ENCODE measurements around the gene PARM1.

The PARM1 gene

GRCh38 chr4:74942918-74943253 is 10.0 kb downstream of the PARM1 start:
- no peak for DNase-seq

- DNase-seq, result peak; percentile 90
Observed at GRCh38 chr4:74944354-74944793, 11.5 kb downstream of the PARM1 start.

- no peak for DNase-seq
Observed at GRCh38 chr4:74946196-74946595, 13.3 kb downstream of the PARM1 start.

- no peak for DNase-seq
Observed at GRCh38 chr4:74947798-74948197, 14.9 kb downstream of the PARM1 start.

GRCh38 chr4:74948236-74948635 is 15.3 kb downstream of the PARM1 start:
- no peak for DNase-seq

- no peak for DNase-seq
Observed at GRCh38 chr4:74950200-74950599, 17.3 kb downstream of the PARM1 start.

DNA sequence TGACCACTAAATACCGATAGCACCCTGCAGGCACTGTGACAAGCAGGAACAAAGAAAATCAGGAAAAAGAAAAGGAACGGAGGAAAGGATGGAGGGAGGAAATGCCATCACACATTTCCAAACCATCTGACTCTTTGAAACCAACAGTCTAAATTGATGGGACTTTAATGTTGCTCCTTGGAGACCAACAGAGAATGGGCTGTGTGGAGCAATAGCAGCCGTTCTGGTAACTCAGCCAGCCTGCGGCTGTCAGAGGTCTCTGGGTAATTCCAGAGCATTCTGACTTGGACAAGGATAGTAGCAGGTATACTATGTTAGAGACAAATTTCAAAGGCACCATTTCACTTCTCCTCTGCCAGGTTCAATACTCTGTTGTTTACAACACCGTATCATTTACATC is 18.0 kb downstream of the PARM1 start:
- DNase-seq, result no peak

GRCh38 chr4:74953647-74954046 is 20.7 kb downstream of the PARM1 start:
- DNase-seq, result no peak

DNA sequence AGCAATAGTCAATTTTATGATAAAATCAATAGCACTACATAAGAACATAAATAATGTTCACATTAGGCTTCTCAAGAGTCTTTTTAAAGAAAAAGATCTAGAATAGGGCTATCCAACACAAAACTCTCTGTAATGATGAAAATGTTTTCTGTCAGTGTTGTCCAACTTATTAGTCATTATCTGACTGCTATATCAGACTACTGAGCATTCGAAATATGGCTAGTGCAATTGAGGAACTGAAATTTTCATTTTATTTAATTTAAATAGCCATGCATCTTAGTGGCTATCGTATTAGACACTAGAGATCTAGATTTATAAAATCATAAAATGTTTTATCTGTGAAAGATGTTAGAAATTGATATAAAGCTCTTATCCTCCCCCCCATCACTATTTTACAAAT is 26.0 kb downstream of the PARM1 start:
- DNase-seq, result no peak

DNA sequence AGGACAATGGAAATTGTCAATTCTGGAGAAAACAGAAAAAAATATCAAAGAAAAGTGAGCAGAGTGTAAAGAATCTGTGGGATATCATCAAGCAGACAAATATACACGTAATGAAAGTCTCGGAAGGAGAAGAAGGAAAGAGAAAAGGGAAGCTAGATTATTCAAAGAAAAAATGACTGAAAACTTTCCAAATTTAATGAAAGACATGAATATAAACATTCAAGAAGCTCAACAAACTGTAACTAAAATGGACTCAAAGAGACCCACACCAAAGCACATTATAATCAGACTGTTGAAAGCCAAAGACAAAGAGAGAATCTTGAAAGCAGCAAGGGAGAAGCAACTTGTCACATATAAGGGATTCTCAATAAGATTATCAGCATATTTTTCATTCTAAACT is 28.3 kb downstream of the PARM1 start:
- no peak for DNase-seq

GRCh38 chr4:74962584-74962983 is 29.7 kb downstream of the PARM1 start:
- no peak for DNase-seq

DNA sequence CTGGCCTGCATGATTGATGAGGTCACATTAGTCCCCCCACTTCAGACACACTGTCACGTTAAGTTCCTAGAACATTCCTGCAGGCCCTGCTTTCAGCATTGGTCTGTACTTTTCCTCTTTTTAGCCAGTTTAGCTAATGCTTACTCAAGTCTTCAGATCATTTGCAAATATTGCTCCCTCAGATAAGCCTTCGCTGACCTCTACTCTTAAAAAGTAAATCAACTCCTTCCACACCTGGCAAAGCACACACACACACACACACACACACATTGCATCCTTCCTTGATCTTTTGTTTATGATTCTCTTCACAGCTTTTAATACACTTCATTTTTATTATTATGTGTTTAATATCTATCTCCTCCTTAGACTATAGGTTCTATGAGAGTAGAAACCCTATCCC is 31.4 kb downstream of the PARM1 start:
- DNase-seq, result no peak

DNA sequence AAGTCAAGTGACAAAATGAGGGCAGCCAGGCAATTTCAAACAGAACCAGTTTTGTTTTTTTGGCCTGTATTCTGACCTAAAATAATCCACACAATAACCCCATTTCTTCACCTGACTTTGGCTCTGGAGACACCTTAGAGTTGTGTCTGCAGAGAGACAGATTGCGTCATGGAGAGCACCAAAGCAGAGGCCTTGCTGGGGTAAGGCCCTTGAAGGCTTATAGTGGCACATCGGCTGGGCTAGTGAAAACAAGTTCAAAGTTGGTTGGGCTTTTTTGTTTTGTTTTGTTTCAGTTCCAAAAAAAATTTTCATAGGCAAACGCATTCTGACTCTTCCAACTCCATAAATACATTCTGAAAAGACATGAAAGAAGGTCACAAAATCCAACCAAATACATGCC is 34.4 kb downstream of the PARM1 start:
- DNase-seq, result no peak

- no peak for DNase-seq
Observed at GRCh38 chr4:74968456-74969164, 35.7 kb downstream of the PARM1 start.

DNA sequence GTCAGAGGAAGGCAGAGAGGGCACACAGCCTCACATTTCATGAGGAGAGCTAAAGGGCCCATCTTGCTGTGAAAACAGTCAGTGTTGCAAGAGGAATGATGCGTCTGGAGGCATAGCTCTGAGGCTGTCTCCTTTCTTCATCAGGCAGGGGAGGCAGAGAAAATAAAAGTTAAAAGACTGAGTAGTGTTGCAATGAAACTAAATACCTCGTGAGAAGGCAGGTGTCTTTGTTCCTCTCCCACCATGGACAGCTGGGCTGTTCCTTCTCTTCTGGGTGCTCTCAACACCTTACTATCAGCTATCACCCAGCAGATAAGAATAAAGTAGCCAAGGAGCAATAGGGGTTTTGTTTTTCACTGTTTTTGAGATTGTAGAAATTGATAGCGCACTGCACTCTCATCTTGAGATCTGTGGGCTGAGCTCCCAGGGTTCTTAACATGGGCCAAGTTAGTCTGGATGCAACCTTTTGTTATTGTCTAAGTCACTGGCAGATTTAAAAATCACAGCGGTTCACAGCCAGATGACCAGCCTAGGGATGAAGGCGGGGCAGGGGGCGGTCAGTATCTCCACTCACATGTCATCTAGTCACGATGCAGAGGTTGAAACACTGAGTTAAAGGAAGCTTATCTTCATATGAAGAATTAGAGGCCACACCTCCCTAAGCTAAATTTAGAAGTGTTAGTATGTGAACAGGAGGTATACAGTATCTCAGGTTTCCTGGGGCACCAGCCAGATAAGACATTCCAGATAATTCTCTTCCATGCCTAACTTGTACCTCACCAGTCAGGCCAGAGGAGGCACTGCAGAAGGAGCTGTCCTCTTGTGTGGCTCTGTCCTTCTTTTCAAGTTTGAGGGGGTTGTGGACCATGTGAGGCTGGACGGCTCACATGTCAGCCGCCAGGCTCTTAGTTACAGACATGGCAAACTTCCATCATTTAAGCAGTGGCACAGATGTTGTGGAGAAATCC is 36.9 kb downstream of the PARM1 start:
- no peak for DNase-seq

DNA sequence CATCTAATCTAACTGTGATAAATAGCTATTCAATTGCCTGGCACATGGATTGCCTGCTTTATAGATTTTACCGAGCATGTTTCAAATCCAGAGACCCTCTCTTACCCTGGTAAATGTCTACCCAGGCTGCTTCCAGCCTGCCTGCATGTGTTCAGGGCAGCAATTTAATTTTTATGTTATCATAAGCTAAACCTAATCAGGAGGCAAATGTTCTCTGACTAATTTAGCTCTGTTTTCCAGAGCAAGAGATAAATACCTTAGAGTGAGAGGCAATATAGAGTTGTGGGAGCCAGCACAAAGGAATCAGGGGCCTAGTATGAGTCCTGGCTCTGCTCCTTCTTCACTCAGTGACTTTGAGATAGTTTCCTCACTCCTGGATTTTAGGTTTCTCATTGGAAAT is 37.7 kb downstream of the PARM1 start:
- DNase-seq, result no peak

- DNase-seq, result no peak
Observed at GRCh38 chr4:74971862-74972261, 38.9 kb downstream of the PARM1 start.

GRCh38 chr4:74975082-74975481 is 42.2 kb downstream of the PARM1 start:
- no peak for DNase-seq

DNA sequence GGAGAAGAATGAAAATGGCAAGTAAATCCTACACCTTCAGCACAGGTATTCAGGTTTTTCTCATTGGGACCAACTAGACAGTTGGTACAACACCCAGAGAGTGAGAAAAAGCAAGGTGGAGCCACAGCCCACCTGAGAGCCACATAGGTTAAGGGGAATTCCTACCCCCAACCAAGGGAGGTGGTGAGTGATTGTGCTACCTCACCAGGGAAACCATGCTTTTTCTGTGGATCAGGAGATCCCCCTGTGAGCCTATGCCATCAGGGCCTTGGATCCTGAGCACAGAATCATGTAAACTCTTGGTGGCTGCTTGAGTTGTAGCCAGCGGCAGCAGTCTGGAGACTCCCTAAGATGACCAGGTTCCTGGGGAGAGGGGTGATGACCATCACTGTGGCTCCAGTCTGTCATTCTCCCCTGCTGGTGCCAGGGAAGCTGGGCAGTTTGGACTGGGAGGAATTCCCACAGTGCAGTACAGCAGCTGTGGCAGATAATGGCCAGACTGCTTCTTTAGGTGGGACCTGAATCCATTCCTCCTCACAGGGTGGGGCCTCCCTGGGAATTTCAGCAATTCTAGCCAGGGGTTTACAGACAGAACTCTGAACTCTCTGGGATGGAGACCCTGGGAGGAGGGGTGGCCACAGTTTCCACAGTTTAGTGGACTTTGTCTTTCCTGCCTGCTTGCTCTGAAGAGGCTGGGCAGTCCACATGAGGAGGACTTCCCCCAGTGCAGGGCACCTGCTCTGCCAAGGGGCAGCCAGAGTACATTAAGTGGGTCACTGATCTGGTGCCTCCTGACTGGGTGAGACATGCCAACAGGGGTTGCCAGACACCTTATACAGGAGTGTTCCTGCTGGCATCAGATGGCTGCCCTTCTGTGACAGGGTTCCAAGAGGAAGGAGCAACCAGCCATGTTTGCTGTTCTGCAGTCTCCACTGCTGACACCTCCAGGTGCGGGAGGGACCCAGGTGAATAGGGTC is 43.2 kb downstream of the PARM1 start:
- DNase-seq, result no peak

GRCh38 chr4:74982546-74983252 is 49.8 kb downstream of the PARM1 start:
- no peak for DNase-seq

- DNase-seq, result no peak
Observed at GRCh38 chr4:74983253-74983635, 50.3 kb downstream of the PARM1 start.

GRCh38 chr4:74990276-74990875 is 57.5 kb downstream of the PARM1 start:
- DNase-seq, result no peak
